SK-N-MC (cell line): Measurements from ENCODE around the gene MTCL1.

Experiments used
- DNase-seq: peaks from one replicate; pipeline ENCODE4 v3.0.0-alpha.2; 2011; ENCODE audit warnings: low read depth, low spot score
- H3K27ac ChIP-seq: fragments of 200-600 bp; sonication (generic); 2 replicates; pipeline ENCODE4 v1.5.1; 2016; ENCODE audit warnings: mixed run types
- H3K36me3 ChIP-seq: fragments of 200-600 bp; sonication (generic); 2 replicates; pipeline ENCODE4 v1.6.1; 2017; ENCODE audit warnings: antibody characterized with exemption, low read length, mixed read lengths; ENCODE audit not compliant: insufficient read depth
- H3K4me3 ChIP-seq: fragments of 200-600 bp; sonication (generic); 2 replicates; pipeline ENCODE4 v1.5.1; 2016
- H3K9ac ChIP-seq: fragments of 200-600 bp; sonication (generic); 2 replicates; pipeline ENCODE4 v1.8.0; 2017; ENCODE audit warnings: mixed run types, mixed read lengths; ENCODE audit not compliant: insufficient read length
- H3K9me3 ChIP-seq: fragments of 200-600 bp; sonication (generic); 2 replicates; pipeline ENCODE4 v1.6.1; 2017; ENCODE audit warnings: low read depth, mild to moderate bottlenecking, antibody characterized with exemption, low read length, moderate library complexity, mixed read lengths
- EZH2 ChIP-seq: fragments of 200-600 bp; sonication (generic); IDR thresholded peaks from one replicate; pipeline ENCODE4 v1.6.1; 2017; ENCODE audit warnings: antibody characterized with exemption
- FOXP2 ChIP-seq: optimal IDR thresholded peaks from 2 replicates; pipeline ENCODE3; 2011; ENCODE audit warnings: mild to moderate bottlenecking, moderate library complexity; ENCODE audit not compliant: insufficient read depth; ENCODE audit errors: extremely low read length, control extremely low read depth
- POLR2AphosphoS5 ChIP-seq: IDR thresholded peaks from 2 replicates; pipeline ENCODE4 v1.6.1; 2012; ENCODE audit warnings: mild to moderate bottlenecking, low read depth, low read length, borderline replicate concordance

Gene MTCL1

DNA sequence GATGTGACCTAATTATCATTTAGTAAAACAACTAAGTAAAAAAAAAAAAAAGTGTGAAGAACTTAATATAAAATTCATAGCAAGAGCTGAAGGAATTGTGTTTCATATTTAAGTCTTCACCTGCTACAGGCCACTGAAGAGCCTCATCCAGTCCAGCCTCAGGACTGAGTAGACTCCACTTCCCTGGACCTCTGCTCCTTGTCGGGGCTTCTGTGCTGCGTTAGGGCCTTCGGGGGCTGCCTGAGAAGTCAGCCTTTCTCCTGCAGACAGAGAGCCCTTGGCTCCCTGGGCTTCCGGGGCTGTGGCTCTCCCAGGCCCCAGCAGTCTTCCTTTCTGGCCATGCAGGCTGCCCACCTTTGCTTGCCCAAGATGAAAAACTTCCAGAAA lies 95.5 kb downstream of the MTCL1 start:
- no peak for DNase-seq

GRCh38 chr18:8801263-8801901 lies 96.0 kb downstream of the MTCL1 start:
- H3K27ac ChIP-seq: no peak overlapping the region
- TF ChIP-seq EZH2 (no peak), POLR2AphosphoS5 (no peak), FOXP2 (no peak)
- no peaks in the 10 kb centered on the region for H3K36me3 ChIP-seq
- H3K4me3 ChIP-seq: no peak overlapping the region
- H3K9ac ChIP-seq: no peak overlapping the region
- no peaks in the 10 kb centered on the region for H3K9me3 ChIP-seq
- no peak for DNase-seq

More for the DNA sequence above, 95.5 kb downstream of the MTCL1 start:
- Histone ChIP-seq H3K9ac (no peak overlapping the region), H3K27ac (no peak overlapping the region), H3K4me3 (no peak overlapping the region), H3K36me3 (no peaks in the 10 kb centered on the region), H3K9me3 (no peaks in the 10 kb centered on the region)
- TF ChIP-seq POLR2AphosphoS5 (no peak), EZH2 (no peak), FOXP2 (no peak)

- DNase-seq: no peak
- H3K9ac ChIP-seq: no peak overlapping the region
- TF ChIP-seq FOXP2 (no peak), POLR2AphosphoS5 (no peak), EZH2 (no peak)
- H3K27ac ChIP-seq: no peak overlapping the region
- no peaks in the 10 kb centered on the region for H3K36me3 ChIP-seq
- no peaks in the 10 kb centered on the region for H3K9me3 ChIP-seq
- H3K4me3 ChIP-seq: no peak overlapping the region
Measured at GRCh38 chr18:8802017-8802672, 96.8 kb downstream of the MTCL1 start.

DNA sequence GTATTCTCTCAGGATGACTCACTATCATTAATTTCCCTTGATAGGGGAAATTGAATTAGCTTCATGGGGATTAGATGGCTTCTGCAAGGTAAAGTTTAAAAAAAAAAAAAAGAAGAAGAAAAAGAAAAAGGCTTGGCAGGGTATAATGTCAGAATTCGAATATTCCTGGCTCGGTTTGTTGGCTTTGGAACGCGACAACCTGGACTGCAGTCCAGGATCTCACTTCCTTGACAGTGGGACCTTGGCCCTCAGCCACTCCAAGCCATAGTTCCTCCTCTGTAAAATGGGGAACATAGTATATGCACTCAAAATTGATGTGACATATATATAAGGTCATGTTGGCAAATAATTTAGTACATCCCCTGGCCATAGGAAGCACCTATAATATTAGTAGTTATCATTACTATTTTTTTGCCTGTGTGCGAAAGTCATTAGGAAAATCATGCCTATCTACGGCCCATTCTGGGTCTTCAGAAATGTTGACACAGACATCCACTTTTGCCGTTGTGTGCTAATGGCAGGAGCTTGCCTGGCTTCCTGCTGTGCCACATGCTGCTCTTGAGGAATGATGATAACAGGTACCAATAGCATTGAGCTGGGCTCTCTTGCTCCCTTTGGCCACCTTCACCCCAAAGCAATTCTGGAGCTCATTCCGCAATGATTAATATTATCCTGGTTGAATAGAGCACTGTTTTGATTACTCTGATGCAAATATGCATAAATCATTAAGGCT lies 97.9 kb downstream of the MTCL1 start:
- no peak for DNase-seq
- TF ChIP-seq FOXP2: no peak
- no peak for TF ChIP-seq POLR2AphosphoS5
- no peak for TF ChIP-seq EZH2
- Histone ChIP-seq H3K4me3 (no peak overlapping the region), H3K36me3 (no peaks in the 10 kb centered on the region), H3K9ac (no peak overlapping the region), H3K9me3 (no peaks in the 10 kb centered on the region), H3K27ac (no peak overlapping the region)

DNA sequence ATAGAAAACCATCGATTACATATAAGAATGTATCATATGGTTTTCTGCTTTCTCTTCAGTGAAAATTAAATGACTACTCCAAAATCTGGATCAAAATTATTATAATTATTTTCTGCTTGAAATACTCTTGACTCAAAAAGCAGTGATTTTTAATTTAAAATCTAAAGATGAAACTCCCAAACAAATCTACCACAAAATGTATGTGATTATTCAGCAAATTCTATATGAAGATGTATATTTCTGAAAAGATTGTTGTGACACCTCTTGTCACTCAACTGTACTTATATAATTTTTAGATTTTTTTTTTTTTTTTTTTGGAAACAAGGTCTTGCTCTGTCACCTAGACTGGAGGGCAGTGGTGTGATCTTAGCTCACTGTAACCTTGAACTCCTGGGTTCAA lies 98.6 kb downstream of the MTCL1 start:
- Histone ChIP-seq H3K9ac (no peak overlapping the region), H3K4me3 (no peak overlapping the region), H3K9me3 (no peaks in the 10 kb centered on the region), H3K36me3 (no peaks in the 10 kb centered on the region), H3K27ac (no peak overlapping the region)
- DNase-seq: no peak
- TF ChIP-seq EZH2: no peak
- TF ChIP-seq POLR2AphosphoS5: no peak
- no peak for TF ChIP-seq FOXP2

- Histone ChIP-seq H3K27ac (no peak overlapping the region), H3K36me3 (no peaks in the 10 kb centered on the region), H3K9me3 (no peaks in the 10 kb centered on the region), H3K4me3 (no peak overlapping the region), H3K9ac (no peak overlapping the region)
- DNase-seq: no peak
- TF ChIP-seq FOXP2 (no peak), EZH2 (no peak), POLR2AphosphoS5 (no peak)
Measured at GRCh38 chr18:8805552-8805951, 100.2 kb downstream of the MTCL1 start.

GRCh38 chr18:8806100-8806797 lies 100.9 kb downstream of the MTCL1 start:
- H3K4me3 ChIP-seq: no peak overlapping the region
- no peak for DNase-seq
- no peaks in the 10 kb centered on the region for H3K36me3 ChIP-seq
- H3K27ac ChIP-seq: no peak overlapping the region
- no peaks in the 10 kb centered on the region for H3K9me3 ChIP-seq
- TF ChIP-seq POLR2AphosphoS5: no peak
- no peak for TF ChIP-seq EZH2
- no peak for TF ChIP-seq FOXP2
- H3K9ac ChIP-seq: no peak overlapping the region
